NCI-H2107 treated with DMSO at 0.1 percent for 48 hours (cell line): ENCODE measurements around the gene STK38.

ENCODE experiments used
- DNase-seq: peaks from one replicate; lab custom pipeline; 2025; ENCODE audit not compliant: unreplicated experiment; lab: John Stamatoyannopoulos, UW

Gene STK38

GRCh38 chr6:36524871-36525270 lies 22.4 kb downstream of the STK38 start:
- DNase-seq: no peak

- no peak for DNase-seq
Measured at GRCh38 chr6:36523936-36524499, 23.3 kb downstream of the STK38 start.

GRCh38 chr6:36523451-36523850 lies 23.8 kb downstream of the STK38 start:
- DNase-seq: no peak

GRCh38 chr6:36519352-36519751 lies 27.9 kb downstream of the STK38 start:
- no peak for DNase-seq

GRCh38 chr6:36517408-36517807 lies 29.9 kb downstream of the STK38 start:
- DNase-seq: no peak

- DNase-seq: no peak
Measured at GRCh38 chr6:36516988-36517387, 30.3 kb downstream of the STK38 start.

GRCh38 chr6:36516559-36516958 lies 30.7 kb downstream of the STK38 start:
- no peak for DNase-seq

GRCh38 chr6:36515844-36516243 lies 31.4 kb downstream of the STK38 start:
- no peak for DNase-seq

GRCh38 chr6:36514554-36515456 lies 32.5 kb downstream of the STK38 start:
- DNase-seq: no peak

GRCh38 chr6:36510365-36510764 lies 36.9 kb downstream of the STK38 start:
- no peak for DNase-seq

GRCh38 chr6:36508532-36508931 lies 38.7 kb downstream of the STK38 start:
- no peak for DNase-seq

- DNase-seq: no peak
Measured at GRCh38 chr6:36506611-36507010, 40.7 kb downstream of the STK38 start.

GRCh38 chr6:36505744-36506534 lies 41.3 kb downstream of the STK38 start:
- no peak for DNase-seq

- no peak for DNase-seq
Measured at GRCh38 chr6:36504982-36505381, 42.3 kb downstream of the STK38 start.

GRCh38 chr6:36504181-36504580 lies 43.1 kb downstream of the STK38 start:
- DNase-seq: no peak

GRCh38 chr6:36501686-36502085 lies 45.6 kb downstream of the STK38 start:
- no peak for DNase-seq

GRCh38 chr6:36499918-36500317 lies 47.4 kb downstream of the STK38 start:
- DNase-seq: no peak

GRCh38 chr6:36495086-36495485 lies 52.2 kb downstream of the STK38 start:
- DNase-seq: no peak

GRCh38 chr6:36493859-36494258 lies 53.4 kb downstream of the STK38 start:
- no peak for DNase-seq

- no peak for DNase-seq
Measured at GRCh38 chr6:36493319-36493718, 54.0 kb downstream of the STK38 start.

- no peak for DNase-seq
Measured at GRCh38 chr6:36492621-36493020, 54.7 kb downstream of the STK38 start.

- no peak for DNase-seq
Measured at GRCh38 chr6:36492092-36492491, 55.2 kb downstream of the STK38 start.
